ENCODE results near the gene SHCBP1L.

SHCBP1L gene

GRCh38 chr1:182888736-182889531 is 64.0 kb downstream of the SHCBP1L start:
- no peak for DNase-seq

- DNase-seq = no peak
Measured at GRCh38 chr1:182886985-182887384, 66.0 kb downstream of the SHCBP1L start.

- DNase-seq = no peak
Measured at GRCh38 chr1:182885591-182885990, 67.4 kb downstream of the SHCBP1L start.

- DNase-seq = no peak
Measured at GRCh38 chr1:182884872-182885271, 68.1 kb downstream of the SHCBP1L start.

GRCh38 chr1:182877842-182878241 is 75.1 kb downstream of the SHCBP1L start:
- DNase-seq = no peak

GRCh38 chr1:182877331-182877730 is 75.6 kb downstream of the SHCBP1L start:
- no peak for DNase-seq

GRCh38 chr1:182875889-182876288 is 77.1 kb downstream of the SHCBP1L start:
- no peak for DNase-seq

GRCh38 chr1:182872881-182873280 is 80.1 kb downstream of the SHCBP1L start:
- DNase-seq = no peak

- no peak for DNase-seq
Measured at GRCh38 chr1:182869241-182869666, 83.7 kb downstream of the SHCBP1L start.

GRCh38 chr1:182867861-182868260 is 85.1 kb downstream of the SHCBP1L start:
- no peak for DNase-seq

GRCh38 chr1:182863940-182864339 is 89.0 kb downstream of the SHCBP1L start:
- no peak for DNase-seq

GRCh38 chr1:182862827-182863226 is 90.1 kb downstream of the SHCBP1L start:
- DNase-seq = no peak

GRCh38 chr1:182861994-182862393 is 91.0 kb downstream of the SHCBP1L start:
- DNase-seq = no peak

- DNase-seq = no peak
Measured at GRCh38 chr1:182860658-182861057, 92.3 kb downstream of the SHCBP1L start.

GRCh38 chr1:182857212-182857611 is 95.8 kb downstream of the SHCBP1L start:
- DNase-seq = no peak

- no peak for DNase-seq
Measured at GRCh38 chr1:182855911-182856310, 97.1 kb downstream of the SHCBP1L start.

- DNase-seq = no peak
Measured at GRCh38 chr1:182851825-182852224, 101.1 kb downstream of the SHCBP1L start.

- DNase-seq = no peak
Measured at GRCh38 chr1:182850319-182850718, 102.6 kb downstream of the SHCBP1L start.
